Aorta (tissue), 5 donors: ENCODE measurements around the gene ZFX. TPM values are rescaled to one million over a fixed set of nuclear protein-coding genes. Genes with fewer than 3 reads are reported as not detected.

ENCODE experiments used
- ATAC-seq: fragments of 200-7000 bp; cut with Tn5 transposase; one replicate; pipeline ENCODE4 v1.9.1; 2022; ENCODE audit warnings: moderate library complexity; ENCODE audit not compliant: low FRiP score
- DNase-seq, 2 donors: peaks; one replicate each; pipeline ENCODE4 v3.0.0-alpha.2; 2020
- H3K27ac ChIP-seq, 2 donors: one replicate each; pipeline ENCODE4 v1.5.1; 2013; ENCODE audit warnings: low read length in 2 of 2, mild to moderate bottlenecking in 2 of 2, moderate library complexity in 2 of 2, control low read depth in 1 of 2, inconsistent platforms in 1 of 2, low read depth in 1 of 2
- H3K27me3 ChIP-seq, 2 donors: one replicate each; pipeline ENCODE4 v1.6.1; 2013; ENCODE audit warnings: control low read depth in 1 of 2, low read length in 1 of 2, mild to moderate bottlenecking in 1 of 2, moderate library complexity in 1 of 2; ENCODE audit not compliant: insufficient read depth in 2 of 2, control insufficient read depth in 1 of 2
- H3K36me3 ChIP-seq, 2 donors: one replicate each; pipeline ENCODE4 v1.6.1; 2013; ENCODE audit warnings: control low read depth in 1 of 2, low read length in 1 of 2, mild to moderate bottlenecking in 1 of 2; ENCODE audit not compliant: insufficient read depth in 2 of 2, control insufficient read depth in 1 of 2
- H3K4me1 ChIP-seq, 2 donors: one replicate each; pipeline ENCODE4 v1.6.1; 2013; ENCODE audit warnings: low read length in 2 of 2, control low read depth in 1 of 2, mild to moderate bottlenecking in 1 of 2, moderate library complexity in 1 of 2; ENCODE audit not compliant: insufficient read depth in 2 of 2, control insufficient read depth in 1 of 2
- H3K4me3 ChIP-seq, 2 donors: one replicate each; pipeline ENCODE4 v1.5.1; 2013; ENCODE audit warnings: low read length in 2 of 2, control low read depth in 1 of 2, mild to moderate bottlenecking in 1 of 2
- H3K9me3 ChIP-seq: one replicate; pipeline ENCODE4 v1.6.1; 2013; ENCODE audit warnings: mild to moderate bottlenecking, low read length; ENCODE audit not compliant: control insufficient read depth
- WGBS, 2 donors: extraction: QIAGEN DNeasy Blood & Tissue Kit; methylation state at CpG; one replicate each; pipeline ENCODE4 v1.1.7; 2013; 5-methylcytosine and 5-hydroxymethylcytosine counted together
- intact Hi-C, 2 donors: fragments of 100-400 bp; cut with DNase I; formaldehyde crosslinking; loops; one replicate each; pipeline versions ENCODE4 v1.14.2 to v1.15.0; 2022
- polyA plus RNA-seq, 2 donors: library from polyadenylated mRNA; stranded (reverse); fragments of 200-250 nt; gene quantifications; one replicate each; pipeline ENCODE4 v1.2.3, GENCODE V29; 2013
- total RNA-seq, 2 donors: library from RNA; stranded (reverse); fragmentation: NEBNext Ultra II Directional; extraction: Animal tissue kit (Norgen Biotek cat#: 25700); gene quantifications; one replicate each; pipeline ENCODE4 v1.2.1, GENCODE V29; 2021
- donor health status: healthy with polysubstance abuse.
- donor health status: Bipolar disorder and iron deficiency.
- donor health status: DM: no; HTN: no; CAD: no.
- donor health status: DM: no; HTN: no; CAD: no.
- donor health status: DM: yes; HTN: yes; CAD: no.

ZFX gene
- total and polyA plus RNA-seq, 4 donors, result 7.1 to 76.3 (median 39.5) TPM

GRCh38 chrX:24243692-24244091 is 94.2 kb downstream of the ZFX start:
- DNase-seq (no peak), ATAC-seq (no peak)
- Histone ChIP-seq H3K36me3 (no peaks in the 10 kb centered on the region), H3K4me1 (no peaks in the 10 kb centered on the region), H3K9me3 (no peaks in the 10 kb centered on the region), H3K27ac (no peak overlapping the region), H3K27me3 (no peaks in the 10 kb centered on the region), H3K4me3 (no peak overlapping the region)
- WGBS, 2 donors, result 44 to 68% methylated on average over 3 of the region's 3 CpGs
- intact Hi-C loops, result loop anchor here (10.0 kb wide), 1 partner anchor 159 kb away; no protein-coding TSS in a partner anchor

- intact Hi-C loops, result loop anchor here (10.0 kb wide), 1 partner anchor 160 kb away; no protein-coding TSS in a partner anchor
Observed at GRCh38 chrX:24245202-24245601, 95.7 kb downstream of the ZFX start.

GRCh38 chrX:24248042-24248441 is 98.5 kb downstream of the ZFX start:
- no peak for ATAC-seq
- no peaks in the 10 kb centered on the region for H3K4me1 ChIP-seq
- no peaks in the 10 kb centered on the region for H3K36me3 ChIP-seq
- no peaks in the 10 kb centered on the region for H3K9me3 ChIP-seq
- H3K27me3 ChIP-seq, result no peaks in the 10 kb centered on the region
- no peak overlapping the region for H3K4me3 ChIP-seq
- intact Hi-C loops, result loop anchor here (10.0 kb wide), 1 partner anchor 163 kb away; no protein-coding TSS in a partner anchor
- 85 to 95% methylated on average over 4 of the region's 4 CpGs for WGBS, 2 donors
- H3K27ac ChIP-seq, result no peak overlapping the region
- DNase-seq, result no peak

More at GRCh38 chrX:24245202-24245601, 95.7 kb downstream of the ZFX start:
- no peaks in the 10 kb centered on the region for H3K36me3 ChIP-seq
- ATAC-seq (no peak), DNase-seq (no peak)
- 27 to 42% methylated on average over 6 of the region's 6 CpGs for WGBS, 2 donors
- H3K4me1 ChIP-seq, result no peaks in the 10 kb centered on the region
- H3K27ac ChIP-seq, result no peak overlapping the region
- no peaks in the 10 kb centered on the region for H3K27me3 ChIP-seq
- H3K9me3 ChIP-seq, result no peaks in the 10 kb centered on the region
- no peak overlapping the region for H3K4me3 ChIP-seq

GRCh38 chrX:24253030-24253429 is 103.5 kb downstream of the ZFX start:
- no peaks in the 10 kb centered on the region for H3K27me3 ChIP-seq
- 56 to 64% methylated on average over 3 of the region's 3 CpGs for WGBS, 2 donors
- DNase-seq (no peak), ATAC-seq (no peak)
- H3K36me3 ChIP-seq, result no peaks in the 10 kb centered on the region
- no peak overlapping the region for H3K4me3 ChIP-seq
- intact Hi-C loops, result no loop called here
- no peaks in the 10 kb centered on the region for H3K9me3 ChIP-seq
- H3K4me1 ChIP-seq, result no peaks in the 10 kb centered on the region
- no peak overlapping the region for H3K27ac ChIP-seq

GRCh38 chrX:24253469-24253868 is 103.9 kb downstream of the ZFX start:
- no peak overlapping the region for H3K27ac ChIP-seq
- H3K36me3 ChIP-seq, result no peaks in the 10 kb centered on the region
- H3K27me3 ChIP-seq, result no peaks in the 10 kb centered on the region
- H3K4me1 ChIP-seq, result no peaks in the 10 kb centered on the region
- ATAC-seq, result no peak
- intact Hi-C loops, result no loop called here
- no peak overlapping the region for H3K4me3 ChIP-seq
- no peak for DNase-seq
- WGBS, 2 donors, result 35 to 63% methylated on average over 1 of the region's 1 CpG
- H3K9me3 ChIP-seq, result no peaks in the 10 kb centered on the region

GRCh38 chrX:24257011-24257410 is 107.5 kb downstream of the ZFX start:
- H3K36me3 ChIP-seq, result no peaks in the 10 kb centered on the region
- H3K9me3 ChIP-seq, result no peaks in the 10 kb centered on the region
- H3K27me3 ChIP-seq, result no peaks in the 10 kb centered on the region
- no peak overlapping the region for H3K4me3 ChIP-seq
- no peak for ATAC-seq
- H3K4me1 ChIP-seq, result no peaks in the 10 kb centered on the region
- DNase-seq, result no peak
- intact Hi-C loops, result no loop called here
- no peak overlapping the region for H3K27ac ChIP-seq
- WGBS, 2 donors, result 48 to 92% methylated on average over 1 of the region's 1 CpG

GRCh38 chrX:24259544-24260240 is 110.2 kb downstream of the ZFX start:
- 69 to 80% methylated on average over 9 of the region's 9 CpGs for WGBS, 2 donors
- no peaks in the 10 kb centered on the region for H3K4me1 ChIP-seq
- H3K4me3 ChIP-seq, result no peak overlapping the region
- no peak for ATAC-seq
- no peaks in the 10 kb centered on the region for H3K9me3 ChIP-seq
- intact Hi-C loops, result no loop called here
- H3K27ac ChIP-seq, result no peak overlapping the region
- no peaks in the 10 kb centered on the region for H3K27me3 ChIP-seq
- DNase-seq, result no peak
- H3K36me3 ChIP-seq, result no peaks in the 10 kb centered on the region

- no peaks in the 10 kb centered on the region for H3K4me1 ChIP-seq
- DNase-seq (peak in 1 of 2 donors; percentile 81), ATAC-seq (peak; percentile 24)
- H3K36me3 ChIP-seq, result no peaks in the 10 kb centered on the region
- H3K27me3 ChIP-seq, result no peaks in the 10 kb centered on the region
- no peak overlapping the region for H3K4me3 ChIP-seq
- no peak overlapping the region for H3K27ac ChIP-seq
- WGBS, 2 donors, result 50 to 55% methylated on average over 10 of the region's 10 CpGs
- H3K9me3 ChIP-seq, result no peaks in the 10 kb centered on the region
- intact Hi-C loops, result no loop called here
Observed at GRCh38 chrX:24260842-24261550, 111.5 kb downstream of the ZFX start.

GRCh38 chrX:24262309-24262708 is 112.8 kb downstream of the ZFX start:
- intact Hi-C loops, result no loop called here
- WGBS, 2 donors, result 84 to 97% methylated on average over 3 of the region's 3 CpGs
- Histone ChIP-seq H3K4me1 (no peaks in the 10 kb centered on the region), H3K9me3 (no peaks in the 10 kb centered on the region), H3K27ac (no peak overlapping the region), H3K4me3 (no peak overlapping the region), H3K27me3 (no peaks in the 10 kb centered on the region), H3K36me3 (no peaks in the 10 kb centered on the region)
- no peak for ATAC-seq
- DNase-seq, result no peak
